ENCODE data around the gene TMA7B.

DNA sequence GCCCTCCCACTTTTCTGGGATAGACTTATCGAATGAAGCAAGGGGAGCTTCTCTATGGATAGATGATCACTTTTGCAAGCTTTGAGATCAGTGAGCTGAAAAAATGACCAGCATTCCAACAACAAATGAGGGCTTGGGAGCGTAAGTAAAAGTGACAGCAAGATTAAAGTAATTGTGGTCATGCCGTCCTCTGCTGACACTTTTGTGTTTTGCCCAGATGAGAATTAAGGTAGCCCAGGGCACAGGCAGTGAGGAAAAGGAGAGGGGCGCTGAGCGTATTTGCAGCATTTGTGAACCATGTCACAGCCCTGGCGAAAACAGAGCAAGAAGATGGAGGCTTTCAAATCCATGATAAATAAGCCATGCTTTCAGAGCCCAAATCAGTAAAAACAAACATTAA lies 24.6 kb upstream of the TMA7B start:
- no peak for TF ChIP-seq POLR2A (IDR thresholded peaks at IDR 0.05)
- TF ChIP-seq, protein P1, sequence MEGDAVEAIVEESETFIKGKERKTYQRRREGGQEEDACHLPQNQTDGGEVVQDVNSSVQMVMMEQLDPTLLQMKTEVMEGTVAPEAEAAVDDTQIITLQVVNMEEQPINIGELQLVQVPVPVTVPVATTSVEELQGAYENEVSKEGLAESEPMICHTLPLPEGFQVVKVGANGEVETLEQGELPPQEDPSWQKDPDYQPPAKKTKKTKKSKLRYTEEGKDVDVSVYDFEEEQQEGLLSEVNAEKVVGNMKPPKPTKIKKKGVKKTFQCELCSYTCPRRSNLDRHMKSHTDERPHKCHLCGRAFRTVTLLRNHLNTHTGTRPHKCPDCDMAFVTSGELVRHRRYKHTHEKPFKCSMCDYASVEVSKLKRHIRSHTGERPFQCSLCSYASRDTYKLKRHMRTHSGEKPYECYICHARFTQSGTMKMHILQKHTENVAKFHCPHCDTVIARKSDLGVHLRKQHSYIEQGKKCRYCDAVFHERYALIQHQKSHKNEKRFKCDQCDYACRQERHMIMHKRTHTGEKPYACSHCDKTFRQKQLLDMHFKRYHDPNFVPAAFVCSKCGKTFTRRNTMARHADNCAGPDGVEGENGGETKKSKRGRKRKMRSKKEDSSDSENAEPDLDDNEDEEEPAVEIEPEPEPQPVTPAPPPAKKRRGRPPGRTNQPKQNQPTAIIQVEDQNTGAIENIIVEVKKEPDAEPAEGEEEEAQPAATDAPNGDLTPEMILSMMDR (IDR thresholded peaks at IDR 0.05) = no peak
